Endodermal cell (in vitro differentiated cells): ENCODE data around the gene SLC25A38. TPM values are rescaled to one million over a fixed set of nuclear protein-coding genes. Genes with fewer than 3 reads are reported as not detected.

Source experiments
- DNase-seq: peaks from one replicate; pipeline ENCODE4 v3.0.0-alpha.2; 2017
- H3K27ac ChIP-seq: 2 replicates; pipeline ENCODE4 v1.5.1; 2013; ENCODE audit warnings: mild to moderate bottlenecking, low read depth, low read length, moderate library complexity
- H3K27me3 ChIP-seq: 2 replicates; pipeline ENCODE4 v1.6.1; 2013; ENCODE audit warnings: mild to moderate bottlenecking, low read length, moderate library complexity; ENCODE audit not compliant: insufficient read depth, control insufficient read depth, poor library complexity, severe bottlenecking
- H3K36me3 ChIP-seq: 2 replicates; pipeline ENCODE4 v1.7.0; 2013; ENCODE audit warnings: mild to moderate bottlenecking, low read length, moderate library complexity; ENCODE audit not compliant: control insufficient read depth, insufficient read depth
- H3K4me1 ChIP-seq: one replicate; pipeline ENCODE4 v1.7.0; 2013; ENCODE audit warnings: low read length; ENCODE audit not compliant: control insufficient read depth, insufficient read depth
- H3K4me3 ChIP-seq: 2 replicates; pipeline ENCODE4 v1.5.1; 2013; ENCODE audit warnings: mild to moderate bottlenecking, low read length, moderate library complexity
- H3K9ac ChIP-seq: 2 replicates; pipeline ENCODE4 v1.6.1; 2013; ENCODE audit warnings: mild to moderate bottlenecking, low read length, moderate library complexity; ENCODE audit not compliant: poor library complexity, severe bottlenecking; ENCODE audit errors: extremely low read depth
- H3K9me3 ChIP-seq: 2 replicates; pipeline ENCODE4 v1.6.1; 2013; ENCODE audit warnings: mild to moderate bottlenecking, low read length, moderate library complexity; ENCODE audit not compliant: control insufficient read depth
- H3K27ac Mint-ChIP-seq: 2 replicates; pipeline ENCODE4 v1.8.0; 2020; ENCODE audit warnings: mixed read lengths
- H3K27me3 Mint-ChIP-seq: 2 replicates; pipeline ENCODE4 v1.8.0; 2021; ENCODE audit warnings: mild to moderate bottlenecking, mixed read lengths; ENCODE audit not compliant: insufficient read depth
- H3K36me3 Mint-ChIP-seq: 2 replicates; pipeline ENCODE4 v1.8.0; 2020; ENCODE audit warnings: low read depth, mixed read lengths
- H3K4me1 Mint-ChIP-seq: 2 replicates; pipeline ENCODE4 v1.8.0; 2020; ENCODE audit warnings: mixed read lengths
- H3K4me3 Mint-ChIP-seq: 2 replicates; pipeline ENCODE4 v1.8.0; 2020; ENCODE audit warnings: mild to moderate bottlenecking, moderate library complexity, mixed read lengths
- H3K9me3 Mint-ChIP-seq: 2 replicates; pipeline ENCODE4 v1.8.0; 2020; ENCODE audit warnings: mild to moderate bottlenecking, mixed read lengths
- WGBS, 2 experiments: methylation state at CpG; one replicate each; pipeline versions ENCODE4 v1.1.5 to v1.1.7; 2013; ENCODE audit warnings: missing lambda C conversion rate in 2 of 2, mixed read lengths in 1 of 2; ENCODE audit not compliant: insufficient coverage in 1 of 2, insufficient read length in 1 of 2; 5-methylcytosine and 5-hydroxymethylcytosine counted together
- long read RNA-seq, 4 experiments: library from polyadenylated mRNA in 2 of 4; library from RNA in 1 of 4; library from capped mRNA in 1 of 4; stranded (forward) in 3 of 4; unstranded in 1 of 4; transcript quantifications; one replicate each; pipeline ENCODE4 v2.0.0, GENCODE V29; 2020 to 2021; ENCODE audit warnings: inconsistent platforms in 1 of 4
- polyA plus RNA-seq, 2 experiments: library from polyadenylated mRNA; stranded (reverse); fragments of 50-300 nt; gene quantifications; one replicate each; pipeline ENCODE4 v1.2.3, GENCODE V29; 2013
- total RNA-seq, 2 donors: library from RNA; stranded (reverse); fragmentation: NEBNext Ultra II Directional in 1 of 2; extraction: Animal tissue kit (Norgen Biotek cat#: 25700) in 1 of 2; gene quantifications; 2 replicates in 1 of 2; 3 replicates in 1 of 2; pipeline ENCODE4 v1.2.1, GENCODE V29; 2021
- TF ChIP-seq, protein P1 (sequence below): fragments of 200-600 bp; sonication (generic); conservative IDR thresholded peaks from 2 replicates; pipeline ENCODE4 v1.5.0; 2021; ENCODE audit warnings: antibody characterized with exemption, mild to moderate bottlenecking

The SLC25A38 gene, protein sequence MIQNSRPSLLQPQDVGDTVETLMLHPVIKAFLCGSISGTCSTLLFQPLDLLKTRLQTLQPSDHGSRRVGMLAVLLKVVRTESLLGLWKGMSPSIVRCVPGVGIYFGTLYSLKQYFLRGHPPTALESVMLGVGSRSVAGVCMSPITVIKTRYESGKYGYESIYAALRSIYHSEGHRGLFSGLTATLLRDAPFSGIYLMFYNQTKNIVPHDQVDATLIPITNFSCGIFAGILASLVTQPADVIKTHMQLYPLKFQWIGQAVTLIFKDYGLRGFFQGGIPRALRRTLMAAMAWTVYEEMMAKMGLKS
- total RNA-seq, result 10 to 100 TPM; 33.4 to 37.7 TPM
- polyA plus RNA-seq (2013, experiment 1 of 2), result 24.0 TPM
- 22.2 TPM for polyA plus RNA-seq (2013, experiment 2 of 2)
- long read RNA-seq, experiment 1, transcript SLC25A38-201 (7 exons, 2,147 nt), result major isoform, 11 of 19 reads
- long read RNA-seq, experiment 1, partial matches to known transcripts, result 6 of 19 reads
- long read RNA-seq, experiment 1, other reads (novel, unspliced or antisense), result 2 of 19 reads
- long read RNA-seq, experiment 2, transcript SLC25A38-201 (7 exons, 2,147 nt), result major isoform, 26 of 31 reads
- long read RNA-seq, experiment 2, partial matches to known transcripts, result 0 of 31 reads
- long read RNA-seq, experiment 2, other reads (novel, unspliced or antisense), result 5 of 31 reads
- long read RNA-seq, experiment 3, transcript SLC25A38-201 (7 exons, 2,147 nt), result major isoform, 229 of 263 reads
- long read RNA-seq, experiment 3, partial matches to known transcripts, result 4 of 263 reads
- long read RNA-seq, experiment 3, other reads (novel, unspliced or antisense), result 29 of 263 reads
- long read RNA-seq, experiment 4, transcript SLC25A38-201 (7 exons, 2,147 nt), result major isoform, 76 of 87 reads
- long read RNA-seq, experiment 4, partial matches to known transcripts, result 3 of 87 reads
- long read RNA-seq, experiment 4, other reads (novel, unspliced or antisense), result 8 of 87 reads

DNA sequence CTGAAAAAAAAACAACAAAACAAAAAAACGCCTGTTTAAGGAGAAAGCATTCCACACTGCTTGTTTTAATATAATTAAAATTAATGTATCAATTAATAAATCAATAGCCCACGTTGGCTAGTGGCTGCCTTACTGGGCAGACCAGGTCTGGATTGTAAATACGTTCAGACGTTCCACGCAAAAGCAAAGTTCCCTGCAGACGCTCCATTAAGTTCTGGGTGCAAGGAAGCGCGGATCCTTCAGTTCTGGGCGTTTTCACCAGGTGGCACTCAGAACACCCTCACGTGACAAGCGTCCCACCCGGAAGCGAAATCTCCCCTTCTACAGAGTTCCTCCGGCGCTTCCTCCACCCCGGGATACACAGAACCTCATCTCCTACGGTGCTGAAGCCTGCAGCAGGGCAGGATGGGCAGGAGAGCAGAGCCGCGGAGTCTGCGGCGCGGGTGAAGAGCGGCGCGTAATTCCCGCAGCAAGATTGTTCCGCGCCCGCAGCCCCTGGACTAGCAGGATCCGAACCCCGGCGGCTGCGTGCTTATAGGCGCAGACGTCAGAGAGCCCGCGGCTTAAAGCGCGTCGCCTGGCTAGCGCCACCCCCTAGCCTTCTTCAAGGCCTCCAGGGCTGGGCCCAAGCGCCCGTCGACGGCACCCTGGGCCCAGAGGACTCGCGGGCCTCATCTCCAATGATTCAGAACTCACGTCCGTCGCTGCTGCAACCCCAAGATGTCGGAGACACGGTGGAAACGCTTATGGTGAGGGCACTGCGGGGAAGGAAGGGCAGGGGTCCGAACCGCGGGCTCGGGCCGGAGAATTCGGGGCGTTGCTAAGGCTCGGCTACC lies at the start of gene SLC25A38:
Gene SLC25A38 (plus strand): TSS at position 326 of the 836 bp plus-strand sequence. CDS start 355 bp downstream, at position 681.
- H3K4me1 Mint-ChIP-seq, result peaks cover 33% of the 10 kb centered on the region
- Histone ChIP-seq H3K36me3 (no peaks in the 10 kb centered on the region), H3K4me1 (no peaks in the 10 kb centered on the region), H3K9me3 (no peaks in the 10 kb centered on the region), H3K4me3 (peak within 1 kb of the TSS; percentile 92), H3K27me3 (no peaks in the 10 kb centered on the region), H3K27ac (peak within 1 kb of the TSS; percentile 94), H3K9ac (peak within 1 kb of the TSS; percentile 94)
- H3K27me3 Mint-ChIP-seq, result peaks cover 1% of the 10 kb centered on the region
- TF ChIP-seq, protein P1, sequence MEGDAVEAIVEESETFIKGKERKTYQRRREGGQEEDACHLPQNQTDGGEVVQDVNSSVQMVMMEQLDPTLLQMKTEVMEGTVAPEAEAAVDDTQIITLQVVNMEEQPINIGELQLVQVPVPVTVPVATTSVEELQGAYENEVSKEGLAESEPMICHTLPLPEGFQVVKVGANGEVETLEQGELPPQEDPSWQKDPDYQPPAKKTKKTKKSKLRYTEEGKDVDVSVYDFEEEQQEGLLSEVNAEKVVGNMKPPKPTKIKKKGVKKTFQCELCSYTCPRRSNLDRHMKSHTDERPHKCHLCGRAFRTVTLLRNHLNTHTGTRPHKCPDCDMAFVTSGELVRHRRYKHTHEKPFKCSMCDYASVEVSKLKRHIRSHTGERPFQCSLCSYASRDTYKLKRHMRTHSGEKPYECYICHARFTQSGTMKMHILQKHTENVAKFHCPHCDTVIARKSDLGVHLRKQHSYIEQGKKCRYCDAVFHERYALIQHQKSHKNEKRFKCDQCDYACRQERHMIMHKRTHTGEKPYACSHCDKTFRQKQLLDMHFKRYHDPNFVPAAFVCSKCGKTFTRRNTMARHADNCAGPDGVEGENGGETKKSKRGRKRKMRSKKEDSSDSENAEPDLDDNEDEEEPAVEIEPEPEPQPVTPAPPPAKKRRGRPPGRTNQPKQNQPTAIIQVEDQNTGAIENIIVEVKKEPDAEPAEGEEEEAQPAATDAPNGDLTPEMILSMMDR, result peak; percentile 62
- peak within 1 kb of the TSS; percentile 99 for H3K27ac Mint-ChIP-seq
- peak within 1 kb of the TSS; percentile 99 for H3K4me3 Mint-ChIP-seq
- WGBS, 2 experiments, result 0 to 1% methylated on average over 33 to 61 of the region's 62 CpGs
- peak; percentile 92 for DNase-seq
- no peaks in the 10 kb centered on the region for H3K9me3 Mint-ChIP-seq
- H3K36me3 Mint-ChIP-seq, result peaks cover 2% of the 10 kb centered on the region

DNA sequence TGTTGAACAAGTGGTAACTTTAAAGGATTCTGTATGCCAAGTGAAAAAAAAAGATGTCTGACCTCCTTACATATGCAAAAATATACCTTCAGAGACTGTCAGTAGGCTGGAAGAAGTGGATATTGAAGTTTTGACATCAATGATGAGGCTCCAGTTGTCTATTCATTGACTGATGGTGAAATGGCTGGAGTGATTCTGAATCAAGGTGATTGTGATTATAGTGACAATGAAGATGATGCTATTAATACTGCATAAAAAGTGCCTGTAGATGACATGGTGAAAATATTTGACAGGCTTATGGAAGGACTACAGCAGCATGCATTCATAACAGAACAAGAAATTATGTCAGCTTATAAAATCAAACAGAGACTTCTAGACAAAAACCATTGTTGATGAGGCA lies 49.6 kb upstream of the SLC25A38 start:
- DNase-seq, result no peak
- Histone ChIP-seq H3K36me3 (no peaks in the 10 kb centered on the region), H3K9ac (no peak overlapping the region), H3K27me3 (no peaks in the 10 kb centered on the region), H3K4me3 (no peak overlapping the region), H3K4me1 (no peaks in the 10 kb centered on the region), H3K9me3 (no peaks in the 10 kb centered on the region), H3K27ac (no peak overlapping the region)
- TF ChIP-seq, protein P1, result no peak
- Mint-ChIP-seq H3K27me3 (no peaks in the 10 kb centered on the region), H3K4me1 (peaks cover 4% of the 10 kb centered on the region), H3K4me3 (no peak overlapping the region), H3K27ac (no peak overlapping the region), H3K9me3 (no peaks in the 10 kb centered on the region), H3K36me3 (no peaks in the 10 kb centered on the region)

DNA sequence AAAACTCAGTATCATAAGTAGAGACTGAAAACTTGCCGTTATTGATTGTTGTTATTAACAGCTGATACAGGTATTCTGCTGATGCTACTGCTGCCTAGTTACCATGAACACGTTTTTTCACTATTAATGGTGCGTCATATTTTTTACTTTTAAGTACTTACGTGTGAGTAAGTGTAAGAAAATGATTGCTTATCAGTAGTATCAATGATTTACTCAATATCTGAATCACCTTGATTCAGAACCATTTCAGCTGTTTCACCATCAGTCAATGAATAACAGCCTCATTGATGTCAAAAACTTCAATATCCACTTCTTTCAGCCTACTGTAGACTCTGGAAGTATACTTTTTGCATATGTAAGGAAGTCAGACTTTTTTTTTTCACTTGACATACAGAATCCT lies 49.0 kb upstream of the SLC25A38 start:
- Mint-ChIP-seq H3K4me3 (no peak overlapping the region), H3K36me3 (no peaks in the 10 kb centered on the region), H3K4me1 (peaks cover 4% of the 10 kb centered on the region), H3K27me3 (no peaks in the 10 kb centered on the region), H3K9me3 (no peaks in the 10 kb centered on the region), H3K27ac (no peak overlapping the region)
- TF ChIP-seq, protein P1, result no peak
- Histone ChIP-seq H3K4me3 (no peak overlapping the region), H3K27ac (no peak overlapping the region), H3K36me3 (no peaks in the 10 kb centered on the region), H3K4me1 (no peaks in the 10 kb centered on the region), H3K9me3 (no peaks in the 10 kb centered on the region), H3K27me3 (no peaks in the 10 kb centered on the region), H3K9ac (no peak overlapping the region)
- 86 to 90% methylated on average over 1 to 3 of the region's 4 CpGs for WGBS, 2 experiments
- DNase-seq, result no peak
